ENCODE measurements around the gene THSD4.

THSD4 gene

GRCh38 chr15:71489570-71489969 lies 374.3 kb downstream of the THSD4 start:
- Histone ChIP-seq H3K9me3 (replicated peaks; ENCODE audit: low read length) (no peaks in the 10 kb centered on the region), H3K27me3 (ENCODE audit: control insufficient read depth, insufficient read depth, low read length) (no peaks in the 10 kb centered on the region), H3K4me2 (ENCODE audit: low read length) (no peak overlapping the region), H3K36me3 (ENCODE audit: insufficient read depth, low read length) (no peaks in the 10 kb centered on the region), H3K4me1 (ENCODE audit: control insufficient read depth, insufficient read depth, low read length) (no peaks in the 10 kb centered on the region), H3K9ac (ENCODE audit: low read depth, low read length) (no peak overlapping the region), H3K4me3 (ENCODE audit: low read length) (no peak overlapping the region)

DNA sequence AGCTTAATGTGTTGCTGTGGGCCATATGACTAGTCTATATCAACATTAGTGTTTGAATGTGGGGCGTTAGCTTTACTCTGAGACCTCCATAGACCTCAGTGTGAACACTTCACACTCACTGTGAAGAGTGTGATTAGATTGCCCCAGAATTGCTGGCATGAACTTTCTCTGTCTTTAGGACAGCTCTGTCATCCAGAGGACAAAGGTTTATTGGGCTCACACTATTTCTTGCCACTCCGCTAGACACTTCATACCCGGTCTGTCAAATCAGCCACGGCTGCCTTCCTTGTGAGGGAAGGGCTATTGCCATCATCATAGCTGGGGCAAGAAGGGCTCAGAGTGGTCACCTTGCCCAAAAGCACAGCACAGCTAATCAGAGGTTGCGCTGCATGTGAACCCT lies 378.3 kb downstream of the THSD4 start:
- Histone ChIP-seq H3K27me3 (ENCODE audit: control insufficient read depth, insufficient read depth, low read length) (no peaks in the 10 kb centered on the region), H3K4me3 (ENCODE audit: low read length) (no peak overlapping the region), H3K4me2 (ENCODE audit: low read length) (no peak overlapping the region), H3K9me3 (replicated peaks; ENCODE audit: low read length) (no peaks in the 10 kb centered on the region), H3K4me1 (ENCODE audit: control insufficient read depth, insufficient read depth, low read length) (peaks cover 10% of the 10 kb centered on the region), H3K9ac (ENCODE audit: low read depth, low read length) (no peak overlapping the region), H3K36me3 (ENCODE audit: insufficient read depth, low read length) (no peaks in the 10 kb centered on the region)

DNA sequence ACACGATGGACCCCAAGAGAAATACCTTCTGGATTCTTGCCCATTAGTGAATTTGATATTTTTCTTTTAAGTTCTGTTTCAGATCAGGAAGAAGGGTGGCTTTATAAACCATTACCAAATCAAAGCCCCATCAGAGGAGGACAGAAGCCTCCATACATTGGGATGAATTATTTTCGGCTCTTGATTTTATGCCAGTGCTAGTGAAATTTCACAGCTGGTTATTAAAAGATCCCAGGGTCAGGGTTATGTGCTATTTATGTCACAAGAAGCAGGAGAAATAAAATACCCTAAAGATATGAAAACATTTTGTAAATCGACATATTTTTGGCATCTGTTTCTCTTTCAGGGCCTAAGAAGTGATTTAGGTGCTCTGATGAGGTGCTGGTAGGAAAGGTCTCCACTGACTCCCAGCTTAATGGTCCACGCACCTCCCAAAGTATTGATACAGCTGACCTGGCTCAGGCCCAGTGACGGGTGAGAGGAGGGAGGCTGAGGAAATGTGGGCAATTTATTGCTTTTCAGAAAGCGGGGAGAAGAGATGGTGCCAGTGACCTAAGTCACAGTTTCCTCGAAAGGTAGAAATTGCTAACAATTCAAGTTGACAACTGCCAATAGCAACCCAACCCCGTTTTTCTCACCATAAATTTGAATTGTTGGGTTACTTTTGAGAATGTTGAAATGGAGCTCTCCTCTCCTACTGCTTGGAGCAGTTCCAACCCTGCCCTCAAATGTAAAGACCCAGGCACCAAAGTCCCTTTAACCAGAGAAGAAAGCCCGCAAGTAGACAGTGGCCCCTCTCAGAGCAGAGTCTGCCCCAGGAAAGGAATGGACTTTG lies 379.5 kb downstream of the THSD4 start:
- Histone ChIP-seq H3K9ac (ENCODE audit: low read depth, low read length) (no peak overlapping the region), H3K4me2 (ENCODE audit: low read length) (no peak overlapping the region), H3K9me3 (replicated peaks; ENCODE audit: low read length) (no peaks in the 10 kb centered on the region), H3K4me1 (ENCODE audit: control insufficient read depth, insufficient read depth, low read length) (peaks cover 10% of the 10 kb centered on the region), H3K27me3 (ENCODE audit: control insufficient read depth, insufficient read depth, low read length) (no peaks in the 10 kb centered on the region), H3K36me3 (ENCODE audit: insufficient read depth, low read length) (no peaks in the 10 kb centered on the region), H3K4me3 (ENCODE audit: low read length) (no peak overlapping the region)

DNA sequence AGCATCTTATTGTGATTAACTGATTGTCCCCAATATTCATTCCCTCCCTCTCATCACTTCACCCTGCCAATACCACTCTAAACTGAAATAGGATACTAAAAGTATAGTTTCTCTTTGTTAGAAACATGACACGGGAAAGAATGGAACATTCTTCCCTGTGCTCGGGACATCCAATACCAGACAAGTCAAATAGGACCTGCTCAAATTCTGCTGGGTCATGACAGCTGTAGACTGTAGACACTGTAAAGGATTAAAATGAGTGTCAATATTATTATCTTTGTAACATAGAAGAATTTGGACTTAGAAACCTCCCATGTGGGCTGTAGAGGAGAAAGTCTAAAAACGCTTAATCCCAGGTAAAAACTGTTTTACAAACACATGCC lies 380.1 kb downstream of the THSD4 start:
- no peak overlapping the region for H3K4me3 ChIP-seq (ENCODE audit: low read length)
- no peaks in the 10 kb centered on the region for H3K36me3 ChIP-seq (ENCODE audit: insufficient read depth, low read length)
- no peaks in the 10 kb centered on the region for H3K9me3 ChIP-seq (replicated peaks; ENCODE audit: low read length)
- H3K9ac ChIP-seq (ENCODE audit: low read depth, low read length): no peak overlapping the region
- no peaks in the 10 kb centered on the region for H3K27me3 ChIP-seq (ENCODE audit: control insufficient read depth, insufficient read depth, low read length)
- H3K4me2 ChIP-seq (ENCODE audit: low read length): no peak overlapping the region
- peaks cover 10% of the 10 kb centered on the region for H3K4me1 ChIP-seq (ENCODE audit: control insufficient read depth, insufficient read depth, low read length)

DNA sequence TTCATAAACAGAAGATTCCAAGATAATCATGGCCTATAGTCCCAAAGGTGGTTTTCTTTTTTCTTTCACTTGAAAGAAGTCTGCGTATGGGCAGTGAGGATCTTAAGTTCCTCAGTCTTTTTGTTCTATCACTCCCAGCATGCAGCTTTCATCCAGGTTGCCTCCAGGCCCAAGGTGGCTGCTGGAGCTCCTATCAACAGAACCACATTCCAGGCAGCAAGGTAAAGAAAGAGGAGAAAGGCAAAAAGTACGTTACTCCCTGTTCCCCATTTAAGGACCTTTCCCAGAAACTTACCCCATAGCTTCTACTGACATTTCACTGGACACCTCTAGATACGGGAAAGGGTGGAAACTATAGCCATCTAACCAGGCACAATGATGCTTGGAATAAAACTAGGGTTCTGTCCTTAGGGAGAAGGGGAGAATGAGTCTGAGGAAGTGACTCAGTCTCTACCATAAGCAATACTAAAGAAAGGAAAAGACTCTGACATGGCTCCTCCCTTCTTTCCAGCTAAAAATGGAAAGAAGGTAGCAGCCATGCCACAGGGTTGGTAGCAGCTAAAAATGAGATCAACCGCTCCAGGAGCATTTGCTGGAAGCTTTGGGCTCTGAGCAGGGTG lies 381.2 kb downstream of the THSD4 start:
- H3K4me2 ChIP-seq (ENCODE audit: low read length): no peak overlapping the region
- no peaks in the 10 kb centered on the region for H3K36me3 ChIP-seq (ENCODE audit: insufficient read depth, low read length)
- H3K27me3 ChIP-seq (ENCODE audit: control insufficient read depth, insufficient read depth, low read length): no peaks in the 10 kb centered on the region

DNA sequence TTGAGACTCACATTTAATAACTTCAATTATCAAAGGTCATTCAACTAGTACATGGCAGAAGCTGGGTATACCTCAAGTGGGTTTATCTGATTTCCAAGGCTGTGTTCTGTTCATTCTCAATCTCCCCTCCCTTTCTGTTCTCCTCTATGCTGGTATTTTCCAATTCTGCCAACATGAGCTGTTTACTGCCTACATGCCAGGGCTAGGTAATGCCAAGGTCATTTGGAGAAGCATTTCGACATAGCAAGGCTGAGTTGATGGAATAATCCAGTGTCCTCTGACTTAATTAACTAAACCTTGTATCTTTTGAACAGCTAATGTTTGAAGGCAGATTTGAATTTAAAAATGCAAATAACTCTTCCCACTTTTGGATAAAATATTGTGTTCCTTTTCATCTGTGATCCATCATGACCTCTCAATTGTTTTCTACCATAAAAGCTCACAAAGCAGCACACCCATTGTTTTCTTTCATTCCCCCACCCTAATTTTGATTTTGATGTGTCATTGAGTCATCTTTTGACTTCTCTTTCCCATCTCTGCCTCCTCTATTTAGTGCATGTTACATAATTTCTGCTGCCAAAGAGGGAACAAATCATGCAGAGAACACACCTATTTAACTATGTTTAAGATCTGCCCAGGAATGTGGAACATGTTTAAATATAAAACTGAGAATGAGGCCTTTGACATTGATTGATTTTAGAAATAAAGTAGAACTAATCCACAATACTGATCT lies 386.2 kb downstream of the THSD4 start:
- Histone ChIP-seq H3K4me1 (ENCODE audit: control insufficient read depth, insufficient read depth, low read length) (peaks cover 13% of the 10 kb centered on the region), H3K9me3 (replicated peaks; ENCODE audit: low read length) (peaks cover 2% of the 10 kb centered on the region), H3K9ac (ENCODE audit: low read depth, low read length) (no peak overlapping the region), H3K36me3 (ENCODE audit: insufficient read depth, low read length) (no peaks in the 10 kb centered on the region), H3K4me3 (ENCODE audit: low read length) (no peak overlapping the region), H3K4me2 (ENCODE audit: low read length) (no peak overlapping the region), H3K27me3 (ENCODE audit: control insufficient read depth, insufficient read depth, low read length) (no peaks in the 10 kb centered on the region)

More for the DNA sequence above, 381.2 kb downstream of the THSD4 start:
- peaks cover 12% of the 10 kb centered on the region for H3K4me1 ChIP-seq (ENCODE audit: control insufficient read depth, insufficient read depth, low read length)
- no peak overlapping the region for H3K9ac ChIP-seq (ENCODE audit: low read depth, low read length)
- peaks cover 2% of the 10 kb centered on the region for H3K9me3 ChIP-seq (replicated peaks; ENCODE audit: low read length)
- no peak overlapping the region for H3K4me3 ChIP-seq (ENCODE audit: low read length)

- Histone ChIP-seq H3K4me3 (ENCODE audit: low read length) (no peak overlapping the region), H3K27me3 (ENCODE audit: control insufficient read depth, insufficient read depth, low read length) (no peaks in the 10 kb centered on the region), H3K9me3 (replicated peaks; ENCODE audit: low read length) (peaks cover 2% of the 10 kb centered on the region), H3K9ac (ENCODE audit: low read depth, low read length) (no peak overlapping the region), H3K4me2 (ENCODE audit: low read length) (no peak overlapping the region), H3K4me1 (ENCODE audit: control insufficient read depth, insufficient read depth, low read length) (peaks cover 8% of the 10 kb centered on the region), H3K36me3 (ENCODE audit: insufficient read depth, low read length) (no peaks in the 10 kb centered on the region)
Observed at GRCh38 chr15:71502077-71502432, 386.8 kb downstream of the THSD4 start.

DNA sequence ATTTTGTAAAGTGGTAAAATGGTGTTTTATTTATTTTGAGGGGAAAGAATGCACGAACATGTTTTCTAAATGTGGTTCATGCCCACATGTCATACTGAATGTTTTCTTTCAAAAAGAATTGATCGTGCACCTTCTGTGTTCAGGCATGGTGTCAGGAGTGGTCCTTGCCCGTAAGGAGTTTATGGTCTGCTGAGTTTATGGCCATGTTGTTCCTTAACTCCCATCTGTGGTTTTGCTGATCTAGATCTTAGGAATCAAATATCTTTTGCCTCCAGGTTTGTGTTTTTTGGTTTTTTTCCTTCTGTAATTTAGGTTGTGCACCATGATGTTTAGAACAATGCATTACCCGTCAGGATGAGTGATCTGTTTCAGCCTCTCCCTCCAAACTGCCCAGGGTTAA lies 390.7 kb downstream of the THSD4 start:
- Histone ChIP-seq H3K4me2 (ENCODE audit: low read length) (no peak overlapping the region), H3K27me3 (ENCODE audit: control insufficient read depth, insufficient read depth, low read length) (no peaks in the 10 kb centered on the region), H3K4me3 (ENCODE audit: low read length) (no peak overlapping the region), H3K4me1 (ENCODE audit: control insufficient read depth, insufficient read depth, low read length) (peaks cover 7% of the 10 kb centered on the region), H3K9me3 (replicated peaks; ENCODE audit: low read length) (no peaks in the 10 kb centered on the region), H3K9ac (ENCODE audit: low read depth, low read length) (no peak overlapping the region), H3K36me3 (ENCODE audit: insufficient read depth, low read length) (no peaks in the 10 kb centered on the region)

GRCh38 chr15:71506946-71507345 lies 391.7 kb downstream of the THSD4 start:
- Histone ChIP-seq H3K9me3 (replicated peaks; ENCODE audit: low read length) (no peaks in the 10 kb centered on the region), H3K4me1 (ENCODE audit: control insufficient read depth, insufficient read depth, low read length) (no peaks in the 10 kb centered on the region), H3K27me3 (ENCODE audit: control insufficient read depth, insufficient read depth, low read length) (no peaks in the 10 kb centered on the region), H3K9ac (ENCODE audit: low read depth, low read length) (no peak overlapping the region), H3K4me3 (ENCODE audit: low read length) (no peak overlapping the region), H3K36me3 (ENCODE audit: insufficient read depth, low read length) (no peaks in the 10 kb centered on the region), H3K4me2 (ENCODE audit: low read length) (no peak overlapping the region)

DNA sequence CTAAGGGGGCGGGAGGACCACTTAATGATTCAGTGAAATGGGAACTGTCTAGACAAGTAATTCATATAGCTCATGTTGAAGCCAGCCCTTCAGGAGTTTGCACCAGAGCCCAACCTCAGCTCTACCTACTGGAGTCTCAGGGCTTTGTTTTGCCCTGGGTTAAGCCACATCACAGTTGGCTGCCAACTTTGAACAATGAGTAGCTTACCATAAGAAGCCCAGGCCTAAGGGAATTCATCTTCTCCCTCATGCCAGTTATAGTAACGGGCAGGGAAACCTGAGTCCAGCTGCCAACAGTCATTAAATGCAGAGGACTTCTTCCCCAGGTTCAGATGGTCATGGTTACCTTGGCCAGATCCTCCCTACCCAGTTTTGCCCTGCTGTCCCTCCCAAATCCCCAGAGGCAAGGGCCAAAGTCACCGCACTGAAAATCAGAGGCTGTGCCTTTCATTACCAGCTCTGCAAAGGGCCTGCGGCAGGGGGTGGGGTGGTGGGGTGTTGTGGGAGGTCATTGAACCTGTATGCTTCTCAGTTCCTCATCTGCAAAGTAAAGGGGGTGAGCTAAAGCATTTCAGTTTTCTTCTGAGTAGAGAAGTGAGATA lies 392.9 kb downstream of the THSD4 start:
- no peak overlapping the region for H3K4me2 ChIP-seq (ENCODE audit: low read length)
- no peaks in the 10 kb centered on the region for H3K9me3 ChIP-seq (replicated peaks; ENCODE audit: low read length)
- no peaks in the 10 kb centered on the region for H3K27me3 ChIP-seq (ENCODE audit: control insufficient read depth, insufficient read depth, low read length)
- no peaks in the 10 kb centered on the region for H3K36me3 ChIP-seq (ENCODE audit: insufficient read depth, low read length)
- H3K9ac ChIP-seq (ENCODE audit: low read depth, low read length): no peak overlapping the region
- no peak overlapping the region for H3K4me3 ChIP-seq (ENCODE audit: low read length)
- no peaks in the 10 kb centered on the region for H3K4me1 ChIP-seq (ENCODE audit: control insufficient read depth, insufficient read depth, low read length)

DNA sequence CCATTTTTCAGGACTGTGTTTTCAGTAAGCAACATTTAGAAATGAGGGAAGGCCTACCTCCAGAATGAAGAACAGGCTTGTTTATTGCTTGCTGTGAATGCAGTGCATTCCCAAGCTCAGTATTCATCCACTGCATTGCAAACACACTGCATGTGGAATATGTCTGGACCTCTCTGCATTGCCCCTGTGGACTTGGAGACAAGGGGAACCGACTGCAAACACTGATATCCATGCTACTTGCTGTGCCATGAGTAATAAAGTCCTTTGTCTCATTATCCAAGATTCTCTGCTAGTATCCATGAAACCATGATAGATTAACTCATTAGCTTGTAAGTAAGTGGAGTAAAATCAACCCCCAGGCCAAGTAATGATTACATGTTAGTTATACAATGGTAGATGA lies 393.9 kb downstream of the THSD4 start:
- Histone ChIP-seq H3K9me3 (replicated peaks; ENCODE audit: low read length) (no peaks in the 10 kb centered on the region), H3K4me3 (ENCODE audit: low read length) (no peak overlapping the region), H3K9ac (ENCODE audit: low read depth, low read length) (no peak overlapping the region), H3K4me2 (ENCODE audit: low read length) (no peak overlapping the region), H3K4me1 (ENCODE audit: control insufficient read depth, insufficient read depth, low read length) (no peaks in the 10 kb centered on the region), H3K36me3 (ENCODE audit: insufficient read depth, low read length) (no peaks in the 10 kb centered on the region), H3K27me3 (ENCODE audit: control insufficient read depth, insufficient read depth, low read length) (no peaks in the 10 kb centered on the region)

All from skeletal muscle satellite cell (primary cell).